Left renal pelvis (tissue), 4 donors: ENCODE data around the gene FAM131C. TPM values are rescaled to one million over a fixed set of nuclear protein-coding genes. Genes with fewer than 3 reads are reported as not detected.
"Not testable (repeated sequence)": the region's sequence is repeated elsewhere in the genome, so short reads cannot be mapped to it uniquely, and the experiment has no call there.

Experiments used
- DNase-seq, 4 donors: peaks; one replicate each; pipeline ENCODE4 v3.0.0-alpha.2; 2013; ENCODE audit warnings: low read depth in 4 of 4, low spot score in 3 of 4
- polyA plus RNA-seq, 4 donors: library from polyadenylated mRNA; unstranded; fragments of 120-200 nt; gene quantifications; one replicate each; pipeline ENCODE4 v1.2.1, GENCODE V29; 2013; ENCODE audit not compliant: insufficient read length in 4 of 4

Gene FAM131C
- polyA plus RNA-seq, 4 donors, result 1.6 to 1.8 (median 1.7) TPM; not detected in 1

DNA sequence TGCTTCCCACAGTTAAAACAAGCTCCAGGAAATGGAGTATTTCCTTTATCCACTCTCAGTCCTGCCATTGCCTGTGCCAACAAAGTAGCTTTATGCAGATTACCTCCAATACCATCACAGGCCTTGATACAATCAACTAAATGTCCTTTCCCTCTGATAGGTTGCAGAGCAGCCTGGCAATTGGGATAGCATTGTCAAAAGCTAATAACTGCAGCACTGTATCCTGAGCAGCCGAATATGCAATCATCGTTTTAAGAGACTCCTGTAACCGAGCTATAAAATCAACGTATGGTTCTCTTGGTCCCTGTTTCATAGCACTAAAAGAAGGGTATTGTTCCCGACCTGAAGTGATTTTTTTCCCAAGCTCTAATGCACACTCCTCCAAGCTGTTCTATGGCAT, 33.6 kb upstream of the FAM131C start:
- not testable (repeated sequence) for DNase-seq

DNA sequence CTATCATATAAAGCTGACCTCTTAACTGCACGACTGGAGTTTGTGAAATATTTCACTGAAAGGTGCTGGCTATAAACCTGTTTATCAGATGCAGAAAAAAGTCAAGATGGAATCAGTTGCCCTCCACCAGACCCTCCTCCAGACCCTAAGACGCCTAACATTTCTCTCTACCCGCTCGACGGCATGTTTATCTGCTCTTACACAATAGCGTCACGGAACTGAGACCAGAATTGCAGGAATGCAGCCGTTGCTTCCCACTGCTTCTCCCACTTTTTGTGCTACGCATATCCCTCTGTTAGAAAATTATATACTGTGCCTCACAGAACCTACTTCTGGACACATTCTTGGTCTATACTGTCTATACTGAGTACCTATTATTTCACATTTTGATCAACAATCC, 28.2 kb upstream of the FAM131C start:
- no peak for DNase-seq

- DNase-seq, result no peak
Observed at GRCh38 chr1:16099412-16099811, 26.0 kb upstream of the FAM131C start.

DNA sequence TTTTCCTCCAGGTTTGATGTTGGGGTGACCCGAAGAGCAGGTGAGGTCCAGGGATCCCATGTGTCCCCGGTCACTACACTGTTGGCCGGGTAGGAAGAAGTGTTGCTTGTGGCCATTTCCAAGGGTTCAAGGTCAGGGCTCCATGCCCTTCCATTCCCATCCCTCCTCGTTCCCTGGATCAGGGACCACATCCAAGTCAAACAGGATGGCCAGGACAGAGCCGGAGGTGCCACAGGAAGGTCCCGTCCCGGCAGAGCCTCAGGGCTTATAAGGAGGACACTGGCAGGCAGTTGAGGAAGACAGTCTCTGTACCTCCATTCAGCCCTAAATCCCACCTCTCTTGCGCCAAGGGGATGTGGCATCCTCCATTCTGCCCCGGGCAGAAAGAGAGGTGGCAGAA, 22.0 kb upstream of the FAM131C start:
- DNase-seq, result no peak

DNA sequence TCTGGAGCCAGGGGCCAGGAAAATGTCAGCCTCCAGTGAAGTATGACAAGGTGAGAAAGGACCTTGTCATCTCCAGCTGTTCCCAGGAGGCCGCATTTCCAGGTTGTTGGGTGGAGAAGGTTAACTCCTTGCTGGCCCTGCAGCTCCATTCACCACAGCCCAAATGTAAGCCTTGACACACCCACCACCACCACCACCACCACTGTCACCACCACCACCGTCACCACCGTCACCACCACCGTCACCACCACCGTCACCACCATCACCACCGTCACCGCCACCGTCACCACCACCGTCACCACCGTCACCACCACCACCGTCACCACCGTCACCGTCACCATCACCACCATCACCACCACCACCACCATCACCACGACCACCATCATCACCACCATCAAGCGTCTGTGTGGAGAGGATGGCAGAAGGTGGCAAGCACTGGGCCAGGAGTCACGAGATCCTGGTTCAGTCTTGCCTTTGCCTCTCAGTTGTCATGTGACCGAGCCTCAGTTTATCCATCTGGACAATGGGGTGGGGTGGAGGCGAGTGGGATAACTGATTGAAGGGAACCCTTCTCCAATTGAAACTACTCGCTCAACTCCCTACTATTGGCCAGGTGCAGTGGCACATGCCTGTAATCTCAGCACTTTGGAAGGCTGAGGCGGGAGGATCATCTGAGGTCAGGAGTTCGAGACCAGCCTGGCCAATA, 21.2 kb upstream of the FAM131C start:
- no peak for DNase-seq

DNA sequence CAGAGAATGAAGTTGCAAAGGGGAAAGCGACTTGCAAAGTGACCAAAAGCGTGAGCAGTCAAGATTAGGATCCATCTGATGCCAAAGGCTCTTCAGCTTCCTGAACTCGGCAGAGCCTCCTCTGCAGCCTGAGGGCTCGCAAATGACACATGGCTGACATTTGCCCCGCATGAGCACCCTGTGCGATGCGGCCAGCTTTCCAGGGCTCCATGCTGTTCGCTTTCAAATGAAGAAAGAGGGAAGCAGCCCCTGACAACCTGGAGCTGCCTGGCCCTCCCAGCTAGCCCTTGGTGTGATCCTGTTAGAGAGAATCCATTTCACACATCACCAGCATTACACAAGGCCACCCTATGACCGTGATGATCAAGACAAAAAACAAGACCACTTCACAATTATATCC, 20.2 kb upstream of the FAM131C start:
- DNase-seq, result no peak

GRCh38 chr1:16092923-16093511, 19.6 kb upstream of the FAM131C start:
- no peak for DNase-seq

DNA sequence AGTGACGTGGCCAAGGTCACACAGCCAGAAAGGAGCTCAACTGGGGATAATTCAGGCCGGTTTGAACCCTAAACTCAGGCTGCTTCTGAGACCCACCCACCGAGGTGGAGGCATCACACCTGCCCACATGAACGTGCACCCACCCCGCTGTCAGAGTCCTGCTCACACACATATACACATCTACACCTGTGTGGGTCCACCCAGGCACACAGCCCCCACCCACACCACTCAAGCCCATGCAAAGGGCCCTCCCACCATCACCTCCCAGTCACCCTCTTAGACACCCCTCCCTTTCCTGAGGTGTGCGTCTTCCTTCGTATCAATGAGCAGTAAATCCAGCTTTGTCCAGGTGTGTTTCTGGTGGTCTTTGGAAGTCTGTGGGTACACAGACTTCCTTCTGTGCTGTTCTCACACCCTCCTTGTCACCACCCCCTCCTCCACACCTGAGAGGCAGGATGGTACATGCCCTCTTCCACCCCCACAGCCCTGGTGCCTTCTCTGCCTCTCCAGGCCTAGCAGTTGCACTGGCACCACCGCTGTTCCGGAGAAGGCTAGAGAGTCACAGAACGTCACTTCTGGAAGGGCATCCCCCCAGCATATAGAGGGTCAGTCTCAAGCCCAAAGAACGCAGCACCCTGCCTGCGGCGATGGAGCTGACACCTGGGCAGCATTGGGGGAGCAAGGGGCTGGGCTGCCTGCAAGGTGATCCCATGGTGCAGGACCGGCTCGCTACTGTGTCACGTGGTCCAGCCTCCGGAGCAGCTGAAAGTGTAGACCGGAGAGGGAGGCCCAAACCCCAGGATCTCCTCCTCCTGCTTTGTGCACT, 18.9 kb upstream of the FAM131C start:
- no peak for DNase-seq

GRCh38 chr1:16091296-16091695, 17.8 kb upstream of the FAM131C start:
- no peak for DNase-seq

DNA sequence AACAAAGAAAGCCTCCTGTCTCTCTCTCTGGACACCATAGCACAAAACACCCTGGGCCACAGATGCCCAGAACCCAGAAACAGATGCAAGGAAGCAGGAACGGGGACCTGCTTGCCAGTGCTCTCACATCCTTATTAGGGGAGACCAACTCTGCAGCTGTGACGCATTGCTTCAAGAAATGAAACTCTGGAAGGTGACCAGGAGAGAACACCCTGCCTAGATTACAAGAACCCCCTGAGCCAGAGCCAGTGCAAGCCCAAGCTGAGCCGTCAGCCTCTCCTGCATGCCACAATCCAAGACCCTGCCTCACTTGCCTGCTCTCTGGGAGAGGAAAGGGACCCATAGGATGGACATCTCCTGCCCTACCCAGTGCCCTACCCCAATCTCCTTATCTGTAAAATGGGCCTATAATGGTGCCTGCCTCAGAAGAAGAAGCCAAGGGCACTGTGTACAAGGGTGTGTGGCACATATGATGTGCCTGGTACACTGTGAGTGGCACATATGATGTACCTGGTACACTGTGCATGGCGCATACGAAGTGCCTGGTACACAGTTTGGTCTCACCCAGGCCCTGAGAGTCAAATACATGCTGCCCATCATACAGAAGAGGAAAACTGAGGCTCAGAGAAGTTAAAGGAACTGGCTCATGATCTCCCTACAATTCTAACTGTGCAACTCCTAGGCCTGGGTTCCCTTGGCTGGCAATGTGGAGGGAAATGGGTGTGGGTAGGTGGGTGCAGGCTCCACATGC, 16.8 kb upstream of the FAM131C start:
- no peak for DNase-seq

DNA sequence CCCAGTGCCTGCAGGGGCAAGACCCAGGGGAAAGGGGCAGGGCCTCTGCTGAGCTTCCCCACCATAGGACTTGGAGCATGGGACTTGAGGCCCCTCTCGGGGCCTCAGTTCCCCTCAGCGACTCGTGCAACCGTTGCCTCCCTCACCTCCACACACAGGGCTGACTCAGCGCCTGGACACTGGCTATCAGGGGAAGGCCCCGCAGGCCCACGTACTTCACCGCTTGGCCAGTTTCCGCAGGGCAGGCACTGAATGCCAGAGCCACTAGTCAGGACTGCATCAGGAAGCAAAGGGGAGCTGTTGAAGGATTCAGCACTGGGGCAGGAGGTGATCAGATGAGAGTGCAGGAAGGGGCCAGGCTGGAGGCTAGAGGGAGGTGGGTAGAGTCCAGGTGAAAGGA, 15.5 kb upstream of the FAM131C start:
- DNase-seq, result no peak

DNA sequence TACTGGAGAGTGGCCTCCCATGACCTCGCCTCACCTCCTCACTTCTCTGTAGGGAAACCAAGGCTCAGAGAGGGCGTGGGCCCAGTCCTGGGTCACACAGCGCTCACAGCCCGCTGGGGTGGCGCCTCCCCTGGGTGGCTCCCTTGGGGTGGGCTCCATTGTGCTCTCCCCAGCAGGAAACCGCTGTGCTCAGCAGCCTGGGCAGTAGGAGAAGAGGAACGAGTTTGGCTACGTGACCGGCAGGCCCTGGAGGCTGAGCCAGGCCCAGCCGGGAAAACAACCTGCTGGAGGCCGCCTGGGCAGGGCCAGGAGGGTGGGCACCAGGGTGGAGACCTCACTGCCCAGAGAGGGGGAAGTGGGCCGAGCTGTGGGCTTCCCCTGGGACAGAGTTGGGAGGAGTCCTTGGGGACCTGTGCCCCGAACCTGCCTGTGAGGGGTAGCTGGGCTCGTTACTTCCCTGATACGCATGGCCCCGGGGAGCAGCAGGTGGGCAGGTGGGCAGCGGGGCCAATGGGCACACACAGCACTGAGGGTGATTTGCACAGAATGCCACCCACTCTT, 15.0 kb upstream of the FAM131C start:
- no peak for DNase-seq

DNA sequence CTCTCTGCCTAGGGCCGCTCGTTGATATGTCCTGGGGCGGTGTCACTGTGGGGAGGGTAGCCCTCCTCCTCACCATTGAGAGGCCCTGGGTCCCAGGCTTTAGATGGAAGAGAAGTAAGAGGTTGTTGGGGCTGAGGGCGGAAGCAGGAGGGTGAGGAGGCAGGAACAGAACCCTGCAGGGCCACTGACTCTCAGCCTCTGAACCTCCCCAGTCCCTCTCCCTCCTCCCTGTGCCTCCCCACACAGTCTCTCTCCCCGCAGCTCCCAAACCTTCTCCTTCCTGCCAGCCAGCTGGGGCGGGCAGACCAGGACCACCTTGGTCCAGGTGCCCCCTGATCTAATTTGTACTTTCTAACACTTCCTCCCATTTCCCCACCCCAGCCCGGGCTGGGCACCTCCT, 14.3 kb upstream of the FAM131C start:
- no peak for DNase-seq

DNA sequence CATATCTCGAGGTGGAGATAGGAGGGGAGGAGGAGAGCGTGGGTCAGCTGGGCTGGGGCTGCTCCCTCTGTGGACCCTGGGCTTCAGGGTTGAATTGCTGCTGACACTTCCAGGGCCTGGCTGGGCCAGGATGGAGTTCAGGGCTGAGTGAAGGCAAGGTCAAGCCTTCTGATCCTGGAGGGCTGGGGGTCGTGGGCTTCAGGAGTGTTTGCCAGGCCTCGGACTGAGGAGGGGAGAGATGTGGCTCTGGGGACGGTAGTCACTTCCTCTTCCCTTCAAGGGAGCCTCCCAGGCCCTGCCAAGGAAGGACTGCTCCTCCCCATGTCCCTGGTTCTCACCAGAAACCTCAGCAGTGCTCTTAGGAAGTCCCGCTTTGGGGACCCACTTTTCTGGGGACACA, 12.1 kb upstream of the FAM131C start:
- no peak for DNase-seq

- no peak for DNase-seq
Observed at GRCh38 chr1:16083486-16083885, 10.0 kb upstream of the FAM131C start.

- DNase-seq, result no peak
Observed at GRCh38 chr1:16082283-16083038, 9.0 kb upstream of the FAM131C start.

- DNase-seq, result no peak
Observed at GRCh38 chr1:16081636-16082035, 8.2 kb upstream of the FAM131C start.

DNA sequence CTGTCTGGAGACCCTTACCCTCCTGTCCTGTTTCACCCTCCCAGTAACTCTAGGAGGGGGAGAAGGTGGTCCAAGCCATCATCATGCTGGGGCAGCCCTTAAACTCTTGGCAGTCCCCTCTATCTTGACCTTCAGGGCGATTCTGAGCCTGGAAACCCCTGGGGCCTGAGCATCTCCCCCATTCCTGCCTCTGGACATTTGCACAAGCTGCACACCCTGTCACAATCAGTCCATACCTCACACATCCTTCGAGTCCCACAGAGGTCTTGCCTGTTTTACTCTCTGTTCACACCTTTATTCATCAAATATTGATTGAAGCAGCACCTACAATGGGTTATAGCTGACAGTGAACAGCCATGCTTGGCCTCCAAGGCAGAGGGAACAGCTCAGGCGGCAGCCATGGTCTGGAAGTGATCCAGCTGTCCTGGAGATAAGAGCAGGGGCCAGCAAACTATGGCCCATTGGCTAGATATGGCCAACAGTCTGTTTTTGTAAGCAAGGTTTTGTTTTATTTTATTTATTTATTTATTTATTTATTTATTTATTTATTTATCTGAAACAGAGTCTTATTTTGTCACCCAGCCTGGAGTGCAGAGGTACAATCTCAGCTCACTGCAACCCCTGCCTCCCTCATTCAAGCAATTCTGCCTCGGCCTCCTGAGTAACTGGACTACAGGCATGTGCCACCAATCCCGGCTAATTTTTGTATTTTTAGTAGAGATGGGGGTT, 7.1 kb upstream of the FAM131C start:
- DNase-seq, result no peak

- peak in 3 of 4 donors; percentile 58 to 66 (median 60) for DNase-seq
Observed at GRCh38 chr1:16078925-16079656, 5.6 kb upstream of the FAM131C start.
